Skeletal muscle tissue (tissue), 4 donors: ENCODE data around the gene SNCG. TPM values are rescaled to one million over a fixed set of nuclear protein-coding genes. Genes with fewer than 3 reads are reported as not detected.
"Not testable (repeated sequence)": the region's sequence is repeated elsewhere in the genome, so short reads cannot be mapped to it uniquely, and the experiment has no call there.

Experiments used
- H3K27ac ChIP-seq: one replicate; pipeline ENCODE4 v1.7.0; 2013; ENCODE audit warnings: mild to moderate bottlenecking, low read depth, low read length, inconsistent platforms
- H3K27me3 ChIP-seq, 3 donors: one replicate each; pipeline ENCODE4 v1.7.0; 2013; ENCODE audit warnings: low read length in 3 of 3; ENCODE audit not compliant: control insufficient read depth in 3 of 3, insufficient read depth in 3 of 3
- H3K36me3 ChIP-seq, 3 donors: one replicate each; pipeline ENCODE4 v1.7.0; 2013; ENCODE audit warnings: low read length in 3 of 3; ENCODE audit not compliant: control insufficient read depth in 3 of 3, insufficient read depth in 3 of 3
- H3K4me1 ChIP-seq, 3 donors: one replicate each; pipeline ENCODE4 v1.7.0; 2013; ENCODE audit warnings: low read length in 3 of 3, mild to moderate bottlenecking in 3 of 3; ENCODE audit not compliant: control insufficient read depth in 3 of 3, insufficient read depth in 3 of 3
- H3K4me3 ChIP-seq, 3 donors: one replicate each; pipeline ENCODE4 v1.7.0; 2013; ENCODE audit warnings: low read length in 3 of 3
- H3K9ac ChIP-seq, 3 donors: one replicate each; pipeline ENCODE4 v1.7.0; 2013; ENCODE audit warnings: low read length in 3 of 3, mild to moderate bottlenecking in 3 of 3, moderate library complexity in 2 of 3, low read depth in 1 of 3
- H3K9me3 ChIP-seq, 3 donors: one replicate each; pipeline ENCODE4 v1.7.0; 2013; ENCODE audit warnings: low read length in 3 of 3; ENCODE audit not compliant: control insufficient read depth in 3 of 3
- total RNA-seq: library from RNA; depleted of rRNA; stranded (reverse); fragments of >200 nt; gene quantifications from one replicate; pipeline ENCODE4 v1.2.3, GENCODE V29; 2014
- donor health status: Osteomylitis.

Gene SNCG
- total RNA-seq, 1 donor from 2014 or later = 4.2 TPM

- H3K4me3 ChIP-seq, H3K27me3 ChIP-seq, H3K36me3 ChIP-seq, H3K4me1 ChIP-seq, H3K9me3 ChIP-seq, H3K9ac ChIP-seq, H3K27ac ChIP-seq: not testable (repeated sequence)
Observed at GRCh38 chr10:86991362-86991761, 33.0 kb downstream of the SNCG start.

GRCh38 chr10:86992456-86992855 lies 34.1 kb downstream of the SNCG start:
- Histone ChIP-seq H3K27ac (no peak overlapping the region), H3K4me1 (peaks cover 0 to 3% (median 0%) of the 10 kb centered on the region in 3 donors), H3K27me3 (no peaks in the 10 kb centered on the region), H3K4me3 (no peak overlapping the region), H3K9me3 (no peaks in the 10 kb centered on the region), H3K9ac (no peak overlapping the region), H3K36me3 (peaks cover 0 to 5% (median 0%) of the 10 kb centered on the region in 3 donors)

GRCh38 chr10:86992929-86993328 lies 34.5 kb downstream of the SNCG start:
- H3K36me3 ChIP-seq = peaks cover 0 to 5% (median 0%) of the 10 kb centered on the region in 3 donors
- no peak overlapping the region for H3K4me3 ChIP-seq
- no peak overlapping the region for H3K9ac ChIP-seq
- peaks cover 0 to 3% (median 0%) of the 10 kb centered on the region in 3 donors for H3K4me1 ChIP-seq
- H3K9me3 ChIP-seq = no peaks in the 10 kb centered on the region
- no peaks in the 10 kb centered on the region for H3K27me3 ChIP-seq
- H3K27ac ChIP-seq = no peak overlapping the region

- not testable (repeated sequence) for H3K9ac ChIP-seq, H3K27ac ChIP-seq, H3K4me1 ChIP-seq, H3K4me3 ChIP-seq, H3K27me3 ChIP-seq, H3K9me3 ChIP-seq, H3K36me3 ChIP-seq
Observed at GRCh38 chr10:86999802-87000403, 41.5 kb downstream of the SNCG start.

GRCh38 chr10:87000491-87000890 lies 42.1 kb downstream of the SNCG start:
- no peak overlapping the region for H3K4me3 ChIP-seq
- H3K27me3 ChIP-seq = no peaks in the 10 kb centered on the region
- H3K9me3 ChIP-seq = no peaks in the 10 kb centered on the region
- H3K4me1 ChIP-seq = no peaks in the 10 kb centered on the region
- peaks cover 0 to 5% (median 0%) of the 10 kb centered on the region in 3 donors for H3K36me3 ChIP-seq
- no peak overlapping the region for H3K9ac ChIP-seq
- no peak overlapping the region for H3K27ac ChIP-seq

GRCh38 chr10:87007124-87007523 lies 48.7 kb downstream of the SNCG start:
- H3K27ac ChIP-seq, H3K36me3 ChIP-seq, H3K4me3 ChIP-seq, H3K9me3 ChIP-seq, H3K27me3 ChIP-seq, H3K9ac ChIP-seq, H3K4me1 ChIP-seq: not testable (repeated sequence)

GRCh38 chr10:87007674-87008073 lies 49.3 kb downstream of the SNCG start:
- H3K27ac ChIP-seq, H3K9me3 ChIP-seq, H3K4me1 ChIP-seq, H3K9ac ChIP-seq, H3K36me3 ChIP-seq, H3K4me3 ChIP-seq, H3K27me3 ChIP-seq: not testable (repeated sequence)

GRCh38 chr10:87008303-87008702 lies 49.9 kb downstream of the SNCG start:
- not testable (repeated sequence) for H3K36me3 ChIP-seq, H3K9ac ChIP-seq, H3K4me1 ChIP-seq, H3K27me3 ChIP-seq, H3K4me3 ChIP-seq, H3K9me3 ChIP-seq, H3K27ac ChIP-seq

GRCh38 chr10:87009134-87009696 lies 50.8 kb downstream of the SNCG start:
- not testable (repeated sequence) for H3K27me3 ChIP-seq, H3K4me1 ChIP-seq, H3K9me3 ChIP-seq, H3K27ac ChIP-seq, H3K4me3 ChIP-seq, H3K9ac ChIP-seq, H3K36me3 ChIP-seq
